Measurements from ENCODE around the gene TBL1X. TPM values are rescaled to one million over a fixed set of nuclear protein-coding genes. Genes with fewer than 3 reads are reported as not detected.

Gene TBL1X
- total and polyA plus RNA-seq, 7 donors, result 2.0 to 17.6 (median 7.8) TPM

DNA sequence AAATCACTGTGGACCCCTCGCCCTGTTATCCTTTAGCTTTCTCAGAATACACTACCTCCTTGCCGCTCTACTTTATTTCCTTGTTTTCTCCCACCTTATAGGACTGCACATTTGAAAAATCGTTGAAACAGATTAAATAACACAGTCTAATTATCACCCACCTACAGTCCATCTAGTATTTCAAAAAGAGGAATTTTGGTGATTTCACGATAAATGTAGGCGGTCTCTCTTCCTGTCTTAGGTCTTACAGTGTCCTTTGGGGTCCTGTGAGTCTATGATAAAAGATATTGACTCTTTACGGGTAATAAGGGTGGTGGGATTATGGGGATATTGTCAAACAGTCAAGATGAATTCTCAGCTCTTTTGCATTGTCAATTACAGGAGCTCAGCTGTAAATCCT, 2.4 kb upstream of the TBL1X start:
- WGBS, 3 donors, result 35 to 52% (median 47%) methylated on average over 6 of the region's 6 CpGs
- intact Hi-C loops (cut with DNase I), result loop anchor here (1.0 to 10.0 kb wide), 6 partner anchors 92 to 245 kb away; no protein-coding TSS in a partner anchor
- ATAC-seq (no peak), DNase-seq (no peak)
- peaks cover 0 to 24% (median 0%) of the 10 kb centered on the region in 3 donors for H3K27me3 ChIP-seq (ENCODE audit: insufficient read depth in 3 of 3, low read length in 2 of 3)
- no peak for TF ChIP-seq CTCF (IDR thresholded peaks at IDR 0.05)
- H3K4me3 ChIP-seq, result no peak overlapping the region
- peak overlapping the region; percentile 51 for H3K27ac ChIP-seq
- H3K9me3 ChIP-seq, result no peaks in the 10 kb centered on the region
- no peaks in the 10 kb centered on the region for H3K36me3 ChIP-seq (ENCODE audit: insufficient read depth in 1 of 2, low read depth in 1 of 2)
- peaks cover 9% of the 10 kb centered on the region for H3K4me1 ChIP-seq

DNA sequence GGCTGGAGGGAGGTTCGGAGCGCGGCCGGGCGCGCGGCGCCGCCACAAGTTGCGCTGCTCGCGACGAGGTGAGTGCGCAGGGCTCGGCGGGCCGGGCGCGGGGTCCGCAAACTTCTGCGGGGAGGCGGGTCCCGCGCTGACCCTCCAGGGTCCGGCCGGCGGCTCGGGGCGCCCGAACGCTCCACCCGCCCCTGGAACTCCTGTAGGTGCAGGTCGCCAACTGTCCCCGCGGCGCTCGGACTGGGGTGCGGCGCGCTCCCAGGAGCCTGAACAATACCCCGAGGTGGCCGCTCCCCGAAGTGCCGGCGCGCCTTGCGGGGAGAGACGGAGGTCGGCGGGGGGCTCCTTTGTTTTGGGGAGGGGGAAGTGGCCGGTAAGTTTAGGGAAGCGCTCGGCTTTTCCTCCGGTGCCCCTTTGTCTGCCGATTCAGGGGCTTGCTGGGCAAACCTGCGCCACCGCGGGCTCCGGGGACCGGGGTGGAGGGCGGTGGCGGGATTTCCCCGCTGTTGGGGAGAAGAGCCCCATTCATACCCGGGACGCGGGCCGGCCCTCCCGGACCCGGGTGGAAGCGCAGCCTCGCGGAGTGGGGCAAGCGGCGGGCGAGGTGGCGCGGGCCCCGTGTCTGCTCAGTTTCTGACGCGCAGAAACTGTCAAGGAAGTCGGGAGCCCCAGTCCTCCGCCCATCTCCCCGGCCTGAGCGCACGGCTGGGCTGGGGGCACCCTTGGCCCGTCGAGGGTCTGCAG, 694 bp downstream of the TBL1X start:
- TF ChIP-seq CTCF (IDR thresholded peaks at IDR 0.05), result no peak
- H3K36me3 ChIP-seq (ENCODE audit: insufficient read depth in 1 of 2, low read depth in 1 of 2), result no peaks in the 10 kb centered on the region
- peaks cover 0 to 24% (median 0%) of the 10 kb centered on the region in 3 donors for H3K27me3 ChIP-seq (ENCODE audit: insufficient read depth in 3 of 3, low read length in 2 of 3)
- intact Hi-C loops (cut with DNase I), result loop anchor here (10.0 kb wide), 3 partner anchors 89 to 239 kb away; no protein-coding TSS in a partner anchor
- no peaks in the 10 kb centered on the region for H3K9me3 ChIP-seq
- DNase-seq (peak; percentile 31 to 58), ATAC-seq (peak in 2 of 4 donors; percentile 9 to 30)
- peak overlapping the region; percentile 73 for H3K27ac ChIP-seq
- H3K4me1 ChIP-seq, result peaks cover 9% of the 10 kb centered on the region
- WGBS, 3 donors, result 0 to 2% (median 0%) methylated on average over 13 to 83 of the region's 87 CpGs
- peak overlapping the region; percentile 80 for H3K4me3 ChIP-seq

GRCh38 chrX:9466124-9466495, 1.3 kb downstream of the TBL1X start:
- Histone ChIP-seq H3K4me3 (peak overlapping the region; percentile 80), H3K27ac (peak overlapping the region; percentile 73), H3K9me3 (no peaks in the 10 kb centered on the region), H3K36me3 (ENCODE audit: insufficient read depth in 1 of 2, low read depth in 1 of 2) (no peaks in the 10 kb centered on the region), H3K27me3 (ENCODE audit: insufficient read depth in 3 of 3, low read length in 2 of 3) (peaks cover 0 to 24% (median 0%) of the 10 kb centered on the region in 3 donors), H3K4me1 (peaks cover 9% of the 10 kb centered on the region)
- ATAC-seq (peak; percentile 53 to 59 (median 54)), DNase-seq (peak; percentile 60 to 70)
- intact Hi-C loops (cut with DNase I), result loop anchor here (10.0 kb wide), 3 partner anchors 89 to 239 kb away; no protein-coding TSS in a partner anchor
- no peak for TF ChIP-seq CTCF (IDR thresholded peaks at IDR 0.05)
- 2 to 4% (median 2%) methylated on average over 23 to 31 of the region's 31 CpGs for WGBS, 3 donors

DNA sequence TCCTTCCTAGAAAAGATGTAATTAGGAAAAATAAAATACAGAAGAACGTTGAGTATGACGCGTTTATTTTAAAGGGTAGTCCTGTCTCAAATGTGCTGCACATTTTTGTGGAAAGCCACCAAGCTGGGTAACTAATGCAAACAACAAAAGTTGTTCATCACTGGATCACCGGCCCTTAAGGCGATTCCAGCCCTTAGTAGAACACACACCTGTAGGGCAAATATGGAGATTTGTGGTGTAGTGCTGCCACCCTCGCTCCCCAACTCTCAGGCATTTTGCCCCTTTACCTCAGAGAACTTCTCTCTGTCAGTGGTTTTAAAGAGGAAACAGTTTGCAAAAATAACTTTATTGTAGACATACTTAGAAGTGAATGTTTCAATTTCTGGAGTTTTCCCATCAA, 1.9 kb downstream of the TBL1X start:
- TF ChIP-seq CTCF (IDR thresholded peaks at IDR 0.05), result no peak
- Histone ChIP-seq H3K27ac (no peak overlapping the region), H3K9me3 (no peaks in the 10 kb centered on the region), H3K4me3 (peak overlapping the region; percentile 80), H3K27me3 (ENCODE audit: insufficient read depth in 3 of 3, low read length in 2 of 3) (peaks cover 0 to 24% (median 0%) of the 10 kb centered on the region in 3 donors), H3K36me3 (ENCODE audit: insufficient read depth in 1 of 2, low read depth in 1 of 2) (no peaks in the 10 kb centered on the region), H3K4me1 (peaks cover 9% of the 10 kb centered on the region)
- ATAC-seq (no peak), DNase-seq (no peak)
- intact Hi-C loops (cut with DNase I), result loop anchor here (10.0 kb wide), 3 partner anchors 88 to 238 kb away; no protein-coding TSS in a partner anchor
- 55 to 77% (median 74%) methylated on average over 6 of the region's 6 CpGs for WGBS, 3 donors
